Keratinocyte (primary cell): ENCODE results near the gene NPAS3.

ENCODE experiments used
- EZH2 ChIP-seq: IDR thresholded peaks from one replicate; pipeline ENCODE4 v1.6.1; 2012; ENCODE audit warnings: inconsistent platforms, mild to moderate bottlenecking, low read length, moderate library complexity
- TF ChIP-seq, protein P1 (sequence below), 3 experiments: IDR thresholded peaks in 1 of 3; conservative IDR thresholded peaks in 1 of 3; optimal IDR thresholded peaks in 1 of 3; 2 replicates in 2 of 3; 3 replicates in 1 of 3; pipeline versions ENCODE3 to v1.5.1; 2011; ENCODE audit warnings: low read length in 3 of 3, mild to moderate bottlenecking in 3 of 3, moderate library complexity in 2 of 3, control low read depth in 1 of 3, inconsistent platforms in 1 of 3; ENCODE audit not compliant: insufficient read depth in 2 of 3; ENCODE audit errors: extremely low read depth in 1 of 3

GRCh38 chr14:33509454-33509853 lies 570.8 kb downstream of the NPAS3 start:
- TF ChIP-seq, protein P1, sequence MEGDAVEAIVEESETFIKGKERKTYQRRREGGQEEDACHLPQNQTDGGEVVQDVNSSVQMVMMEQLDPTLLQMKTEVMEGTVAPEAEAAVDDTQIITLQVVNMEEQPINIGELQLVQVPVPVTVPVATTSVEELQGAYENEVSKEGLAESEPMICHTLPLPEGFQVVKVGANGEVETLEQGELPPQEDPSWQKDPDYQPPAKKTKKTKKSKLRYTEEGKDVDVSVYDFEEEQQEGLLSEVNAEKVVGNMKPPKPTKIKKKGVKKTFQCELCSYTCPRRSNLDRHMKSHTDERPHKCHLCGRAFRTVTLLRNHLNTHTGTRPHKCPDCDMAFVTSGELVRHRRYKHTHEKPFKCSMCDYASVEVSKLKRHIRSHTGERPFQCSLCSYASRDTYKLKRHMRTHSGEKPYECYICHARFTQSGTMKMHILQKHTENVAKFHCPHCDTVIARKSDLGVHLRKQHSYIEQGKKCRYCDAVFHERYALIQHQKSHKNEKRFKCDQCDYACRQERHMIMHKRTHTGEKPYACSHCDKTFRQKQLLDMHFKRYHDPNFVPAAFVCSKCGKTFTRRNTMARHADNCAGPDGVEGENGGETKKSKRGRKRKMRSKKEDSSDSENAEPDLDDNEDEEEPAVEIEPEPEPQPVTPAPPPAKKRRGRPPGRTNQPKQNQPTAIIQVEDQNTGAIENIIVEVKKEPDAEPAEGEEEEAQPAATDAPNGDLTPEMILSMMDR (optimal IDR thresholded peaks at IDR 0.05 in 1 of 3, IDR thresholded peaks at IDR 0.05 in 1 of 3, conservative IDR thresholded peaks at IDR 0.05 in 1 of 3; ENCODE audit: extremely low read depth in 1 of 3, insufficient read depth in 2 of 3, low read length in 3 of 3) = no peak
- no peak for TF ChIP-seq EZH2
